GM21786 (cell line): ENCODE data around the gene CDH22.

Experiments used
- ATAC-seq: cut with Tn5 transposase; IDR thresholded peaks from one replicate; pipeline ENCODE4 v1.9.1; 2021; ENCODE audit not compliant: unreplicated experiment

The CDH22 gene

DNA sequence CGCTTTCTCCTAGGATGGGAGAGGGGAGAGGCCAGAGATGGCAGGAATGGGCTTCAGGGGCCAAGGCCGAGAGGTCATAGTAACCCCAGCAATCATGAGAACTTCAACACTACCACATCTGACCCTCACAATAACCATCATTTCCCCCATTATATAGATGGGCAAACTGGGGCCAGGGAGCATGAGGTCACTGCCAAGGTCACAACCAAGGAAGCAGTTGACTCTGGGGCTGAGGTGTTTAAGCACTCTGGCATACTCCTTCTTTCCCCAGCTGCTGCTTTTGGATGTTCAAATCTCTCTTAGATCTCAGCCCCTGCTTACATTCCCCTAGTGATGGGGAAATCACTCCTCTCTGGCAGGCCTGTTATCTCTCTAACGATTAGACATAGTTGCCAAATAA is 39.6 kb downstream of the CDH22 start:
- no peak for ATAC-seq

DNA sequence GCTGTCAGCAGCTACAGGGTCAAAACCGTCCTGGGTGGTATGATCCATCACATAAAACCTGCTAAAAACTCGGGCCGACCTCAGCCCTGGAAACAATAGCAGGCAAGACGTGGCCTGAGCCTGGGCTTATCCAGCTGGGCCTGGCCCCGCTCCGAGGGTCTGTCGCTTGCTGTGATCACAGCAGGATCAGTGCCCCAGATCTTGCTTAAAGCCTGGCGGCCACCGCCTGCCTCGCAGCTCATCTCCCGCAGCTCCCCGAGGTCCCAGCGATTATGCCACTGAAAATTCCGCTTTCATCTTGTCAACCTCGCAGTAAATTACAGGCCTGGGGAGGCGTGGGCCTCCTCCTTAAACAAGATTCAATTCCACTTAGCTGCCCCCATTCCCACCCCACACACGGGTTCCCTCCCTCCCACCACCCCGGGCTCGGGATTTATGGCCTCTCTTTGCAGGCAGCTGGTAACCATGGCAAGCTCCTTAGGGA is 40.1 kb downstream of the CDH22 start:
- no peak for ATAC-seq

DNA sequence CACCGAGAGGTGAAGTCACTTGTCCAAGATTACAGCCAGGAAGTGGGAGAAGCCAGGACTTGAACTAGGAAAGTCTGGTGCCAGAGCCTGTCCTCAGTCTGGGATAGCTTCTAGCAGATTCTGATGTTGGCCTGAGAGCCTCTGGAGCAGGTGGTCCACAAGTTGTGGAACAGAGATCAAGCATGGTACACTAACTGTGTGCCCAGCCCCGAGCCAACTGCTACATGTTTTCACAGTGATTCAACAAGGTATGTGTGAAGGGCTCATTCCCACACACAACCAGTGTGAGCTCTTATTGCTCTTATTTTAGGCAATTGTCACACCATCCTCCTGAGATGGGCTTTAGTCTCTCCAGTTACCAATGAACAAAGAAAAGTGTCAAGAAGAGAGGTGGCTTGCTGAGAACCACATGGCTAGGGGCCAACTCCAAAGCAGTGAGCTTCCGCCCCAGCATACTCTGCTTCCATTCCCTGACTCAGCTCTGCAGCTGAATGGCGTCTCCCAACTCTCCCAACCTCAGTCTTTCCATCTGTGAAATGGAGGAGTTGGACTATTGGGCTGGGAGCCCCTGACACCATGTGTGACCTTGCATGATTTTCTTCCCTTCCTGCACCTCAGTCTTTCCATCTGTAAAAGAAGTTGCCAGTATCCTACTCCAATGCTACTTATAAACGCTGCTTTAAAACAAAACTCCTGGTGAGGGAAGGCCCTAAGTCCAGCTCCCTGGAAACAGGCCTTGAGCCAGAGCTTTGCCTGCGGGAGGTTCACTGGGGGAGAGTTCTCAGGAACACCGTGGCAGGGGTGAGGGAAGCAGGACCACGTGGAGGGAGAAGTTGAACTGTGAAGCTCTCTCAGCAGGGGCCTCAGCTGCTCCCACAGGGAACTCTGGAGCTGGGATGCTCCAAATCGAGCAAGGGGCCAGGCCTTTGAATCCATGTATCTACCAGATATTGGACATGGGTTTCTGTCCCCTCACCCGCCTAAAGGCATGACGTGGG is 40.9 kb downstream of the CDH22 start:
- ATAC-seq = no peak

DNA sequence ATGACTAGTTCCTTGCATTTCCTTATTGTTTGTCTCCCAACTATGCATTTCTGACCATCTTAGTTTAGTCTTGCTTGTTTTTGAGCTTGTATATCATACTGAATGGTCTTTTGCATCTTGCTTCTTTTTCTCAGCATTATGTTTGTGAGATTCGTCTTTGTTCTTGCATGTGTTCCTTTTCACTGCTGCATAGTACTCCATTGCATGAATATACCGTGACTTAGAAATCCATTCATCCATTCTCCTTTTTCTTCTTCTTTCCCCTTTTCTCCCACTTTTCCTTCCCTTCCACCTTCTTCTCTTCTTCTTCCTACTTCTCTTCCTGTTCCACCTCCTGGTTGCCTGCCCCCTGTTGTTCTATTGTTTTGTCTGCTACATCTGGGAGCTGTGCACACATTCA is 42.8 kb downstream of the CDH22 start:
- ATAC-seq = no peak

DNA sequence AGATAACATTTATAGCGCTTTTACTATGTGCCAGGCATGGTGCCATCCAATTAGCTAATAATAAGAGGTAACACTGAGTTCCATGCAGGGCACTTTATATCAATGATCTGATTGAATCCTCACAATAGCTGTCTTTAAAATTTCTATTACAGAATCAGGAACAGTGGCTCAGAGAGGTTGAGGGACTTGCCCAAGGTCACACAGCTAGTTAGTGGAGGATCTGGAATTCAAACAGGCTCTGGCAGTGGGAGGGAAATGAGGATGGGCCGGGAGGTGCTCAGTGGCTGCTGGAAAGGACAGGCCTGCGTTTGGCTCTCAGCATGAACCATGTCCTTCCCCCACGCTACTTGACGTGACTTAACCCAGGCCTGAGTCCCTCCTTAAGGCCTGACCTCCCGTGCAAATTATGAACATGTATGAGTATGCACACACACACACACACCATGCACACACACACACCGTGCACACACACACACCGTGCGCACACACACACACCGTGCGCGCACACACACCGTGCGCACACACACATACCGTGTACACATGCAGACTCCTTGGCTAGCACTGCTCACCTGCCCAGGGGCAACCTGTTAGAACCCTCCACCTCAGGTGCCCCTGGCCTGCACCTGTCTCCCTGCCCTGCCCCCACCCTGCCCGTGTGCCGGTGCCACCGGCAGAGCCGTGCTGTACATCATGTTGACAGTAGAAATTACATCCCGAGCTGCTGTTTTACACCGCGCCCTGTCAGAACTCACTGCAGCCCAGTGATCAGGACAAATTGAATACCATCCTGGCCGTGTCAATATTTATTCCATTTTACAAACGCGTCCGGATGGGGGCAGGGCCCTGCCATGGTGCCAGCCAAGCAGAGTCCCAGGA is 43.7 kb downstream of the CDH22 start:
- ATAC-seq = no peak

DNA sequence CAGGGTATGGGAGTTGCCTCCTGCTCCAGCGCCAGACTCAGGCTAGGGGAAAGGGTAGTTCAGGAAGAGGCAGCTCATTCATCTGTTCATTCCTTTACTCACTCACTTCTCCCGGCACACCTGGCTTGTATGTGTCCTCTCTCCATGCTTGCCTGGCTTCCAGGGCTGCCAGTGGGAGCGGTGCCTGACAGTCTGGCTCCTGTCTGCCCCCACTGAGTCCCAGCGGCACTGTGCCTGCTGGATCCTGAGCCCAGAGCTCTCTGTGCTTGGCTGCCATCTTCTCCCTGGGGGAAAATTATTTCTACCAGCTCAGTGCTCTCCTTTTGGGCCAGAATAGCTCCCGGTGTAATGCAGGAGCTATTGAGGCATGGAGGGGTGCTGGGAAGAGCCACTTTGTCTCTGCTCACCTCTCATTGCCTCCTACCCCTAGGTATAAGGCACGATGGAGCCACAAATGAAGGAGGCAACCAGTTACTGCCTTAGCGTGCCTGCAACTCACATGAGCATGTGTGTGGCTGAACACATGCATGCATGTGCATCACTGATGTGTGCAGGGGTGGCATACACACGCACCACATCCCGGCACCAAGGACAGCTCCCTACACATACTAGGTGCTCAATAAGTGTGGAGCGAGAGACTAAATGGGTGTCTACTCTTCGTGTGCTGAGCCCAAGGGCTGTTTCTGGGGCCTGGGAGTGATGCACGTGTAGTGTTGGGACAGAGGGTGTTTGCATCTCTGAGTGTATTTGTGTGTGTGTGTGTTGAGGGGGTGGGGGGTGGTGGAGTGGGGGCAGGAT is 46.6 kb downstream of the CDH22 start:
- no peak for ATAC-seq

DNA sequence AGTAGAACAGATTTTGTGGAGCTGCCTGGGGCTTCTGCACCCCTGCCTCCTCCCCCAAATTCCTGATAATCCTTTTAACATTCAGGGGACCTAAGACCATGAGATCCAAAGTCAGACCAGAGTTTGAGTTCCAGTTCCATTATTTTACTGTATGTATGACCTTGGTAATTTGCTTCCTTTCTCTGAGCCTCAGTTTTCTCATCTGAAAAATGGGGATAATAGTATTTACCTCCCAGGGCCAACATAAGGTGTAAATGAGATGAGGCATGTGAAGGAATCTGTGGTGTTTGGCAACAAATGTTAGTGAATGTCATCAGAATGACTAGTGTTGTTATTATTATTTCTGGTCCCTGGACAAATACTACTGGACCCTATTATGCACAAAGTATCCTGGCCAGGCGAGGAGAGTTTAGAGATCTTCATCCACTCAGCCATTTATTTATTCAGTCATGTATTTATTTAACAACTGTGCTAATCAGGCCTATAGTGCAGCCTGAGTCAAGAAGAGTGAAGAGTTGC is 47.3 kb downstream of the CDH22 start:
- no peak for ATAC-seq

DNA sequence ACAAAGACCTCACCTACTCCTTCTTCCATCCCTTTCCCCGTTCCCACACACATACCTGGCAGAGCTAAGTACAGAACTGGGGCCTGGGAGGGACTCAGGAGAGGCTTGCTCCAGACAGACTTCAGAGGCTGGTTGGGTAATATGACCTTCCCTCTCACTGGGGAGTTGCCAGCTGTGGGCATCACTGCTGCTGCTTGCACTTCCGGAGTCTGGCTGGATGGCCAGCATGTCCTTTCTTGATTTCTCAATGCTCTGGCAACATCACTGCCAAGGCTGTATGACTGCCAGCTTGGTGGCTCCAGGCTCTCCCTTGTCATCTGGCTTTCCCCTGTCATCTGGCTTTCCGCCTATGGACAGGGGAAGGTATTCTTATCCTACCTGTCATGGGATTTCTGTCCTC is 47.8 kb downstream of the CDH22 start:
- no peak for ATAC-seq

DNA sequence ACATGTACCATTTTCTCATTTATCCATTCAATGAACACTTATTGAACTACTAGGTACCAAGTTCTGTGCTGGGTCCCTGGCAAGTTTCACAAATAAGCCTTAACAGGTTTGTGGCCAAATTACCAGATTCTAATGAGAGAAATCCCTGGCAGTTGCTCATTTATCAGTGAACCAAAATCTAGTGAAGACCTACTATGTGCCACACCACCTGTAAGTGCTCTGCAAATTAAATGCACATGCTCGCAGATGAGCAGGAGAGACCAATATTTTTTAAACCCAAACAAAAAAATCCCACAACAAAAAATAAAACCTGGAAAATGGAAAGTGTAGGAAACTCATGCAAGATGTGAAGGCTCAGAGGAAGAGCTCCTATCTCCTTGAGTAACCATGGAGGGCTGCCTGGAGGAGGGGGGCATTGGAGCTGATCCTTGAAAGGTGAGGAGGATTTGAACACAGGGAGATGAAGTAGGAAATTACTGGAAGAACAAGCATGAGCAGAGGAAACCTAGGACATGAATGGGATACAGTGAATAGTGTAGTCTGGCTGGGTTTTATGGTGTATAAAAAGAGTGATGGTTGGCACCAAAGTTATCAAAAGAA is 48.9 kb downstream of the CDH22 start:
- no peak for ATAC-seq

DNA sequence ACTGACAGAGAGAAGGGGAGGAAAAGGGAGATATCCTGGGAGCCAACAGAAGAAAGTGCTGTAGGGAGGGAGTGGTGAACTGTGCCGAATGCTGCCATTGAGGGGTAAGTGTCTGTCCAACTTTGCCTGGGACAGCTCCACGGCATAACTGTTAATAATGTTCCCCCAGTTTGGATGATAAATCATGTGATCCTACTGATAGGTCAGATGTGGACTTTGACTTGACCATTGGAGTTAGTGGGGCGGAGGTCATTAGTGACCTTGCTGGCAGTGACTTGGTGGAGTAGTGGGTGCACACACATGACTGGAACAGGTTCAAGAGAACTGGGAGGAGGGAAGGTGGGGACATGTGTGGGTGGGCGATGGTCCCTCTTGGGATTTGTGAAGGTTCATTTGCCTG is 50.4 kb downstream of the CDH22 start:
- no peak for ATAC-seq

DNA sequence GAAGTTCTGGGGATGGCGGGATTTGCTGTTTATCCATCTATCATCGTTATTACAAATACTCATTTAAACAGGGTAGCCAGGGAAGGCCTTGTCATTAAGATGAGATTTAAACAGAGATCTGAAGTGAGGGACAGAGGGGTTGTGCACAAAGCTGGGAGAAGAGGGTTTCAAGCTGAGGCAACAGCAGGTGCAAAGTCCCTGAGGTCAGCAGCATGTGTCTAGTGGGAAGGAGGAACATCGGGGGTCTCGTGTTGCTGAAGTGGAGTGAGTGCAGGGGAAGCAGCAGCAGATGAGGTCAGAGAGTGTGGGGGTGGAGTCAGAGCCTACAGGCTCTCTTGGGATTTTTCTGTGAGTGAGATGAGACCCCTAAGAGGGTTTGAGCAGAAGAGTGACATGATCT is 52.0 kb downstream of the CDH22 start:
- no peak for ATAC-seq

DNA sequence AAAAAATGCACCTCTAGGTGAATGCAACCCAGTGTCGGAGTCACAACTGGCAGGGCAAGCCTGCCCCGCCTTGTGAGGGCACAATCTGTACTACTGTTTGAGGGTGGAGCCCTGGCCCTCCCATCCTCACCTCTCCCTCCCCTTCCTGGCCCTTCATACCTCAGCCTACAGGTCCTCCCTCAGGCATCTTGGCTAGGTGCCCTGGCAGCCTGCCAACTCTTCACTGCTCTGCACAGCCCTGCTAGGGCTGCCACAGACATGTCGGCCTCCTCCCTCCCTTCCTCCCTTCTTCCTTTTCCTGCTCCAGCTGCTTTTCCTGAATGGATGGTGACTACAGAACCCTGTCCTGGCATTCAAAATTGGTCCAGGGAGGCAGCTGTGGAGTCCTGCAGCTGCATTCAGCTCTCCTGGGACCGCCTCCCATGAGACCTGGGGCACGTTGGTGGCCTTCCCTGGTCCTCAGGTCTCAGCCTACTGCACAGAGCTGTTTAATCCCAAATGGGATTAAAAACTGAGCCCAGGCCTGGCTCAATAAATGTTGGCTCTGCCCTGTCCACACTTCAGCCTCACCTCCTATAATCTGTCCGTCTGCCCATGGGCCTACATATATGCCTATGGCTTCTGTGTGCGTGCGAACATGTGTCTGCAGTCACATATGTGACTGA is 52.7 kb downstream of the CDH22 start:
- ATAC-seq = no peak

DNA sequence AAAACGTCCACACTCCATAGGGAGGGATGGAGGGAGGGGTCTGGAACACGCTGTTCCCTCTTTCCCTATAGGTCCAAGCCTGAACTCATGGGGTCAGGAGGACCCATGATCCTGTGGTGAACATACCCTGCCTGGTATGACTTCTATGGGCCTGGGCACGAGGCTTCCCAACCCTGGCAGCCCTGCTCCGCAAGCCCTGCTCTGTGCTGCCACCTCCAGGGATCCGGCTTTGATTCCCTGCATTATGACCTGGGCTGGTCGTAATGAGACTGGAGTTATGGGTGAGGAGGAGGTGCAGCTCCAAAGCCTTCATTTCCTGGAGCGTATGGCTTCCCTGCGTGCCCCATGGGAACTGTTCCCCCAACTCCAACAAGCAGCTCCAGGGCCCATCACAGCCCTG is 54.9 kb downstream of the CDH22 start:
- ATAC-seq = no peak

DNA sequence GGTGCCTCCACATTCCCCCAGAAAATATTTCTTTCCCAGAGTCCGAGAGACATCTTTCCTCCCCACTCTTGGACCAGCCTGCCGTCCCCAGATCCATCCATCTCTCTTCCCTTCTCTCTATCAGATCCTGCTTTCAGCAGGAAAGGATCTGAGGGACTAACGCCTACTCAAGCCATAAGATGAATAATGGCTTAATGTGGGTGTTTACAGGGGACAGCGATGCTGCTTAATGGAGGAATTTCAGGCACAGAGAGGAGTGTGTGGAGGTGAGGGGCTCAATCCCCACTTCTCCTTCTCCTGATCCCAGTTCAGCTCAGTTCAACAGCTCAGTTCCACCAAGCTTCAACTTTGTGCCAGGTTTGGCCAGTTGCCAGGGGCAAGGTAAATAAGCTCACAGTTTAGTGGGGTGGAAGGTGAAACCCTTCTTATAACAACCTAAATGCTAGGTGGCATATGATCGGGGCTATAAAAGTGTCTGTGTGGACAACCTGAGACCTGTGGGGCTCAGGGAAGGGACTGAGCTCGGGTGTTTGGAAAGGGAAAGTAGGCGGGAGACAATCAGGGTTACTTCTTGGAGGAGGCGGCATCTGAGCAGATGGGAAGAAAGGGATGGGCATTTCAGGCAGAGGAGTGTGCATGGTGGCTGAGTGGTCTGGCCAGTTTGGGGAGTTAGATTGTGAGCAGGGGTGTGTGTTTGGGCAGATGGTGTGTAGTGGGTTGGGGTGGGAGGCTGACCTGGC is 55.8 kb downstream of the CDH22 start:
- no peak for ATAC-seq

DNA sequence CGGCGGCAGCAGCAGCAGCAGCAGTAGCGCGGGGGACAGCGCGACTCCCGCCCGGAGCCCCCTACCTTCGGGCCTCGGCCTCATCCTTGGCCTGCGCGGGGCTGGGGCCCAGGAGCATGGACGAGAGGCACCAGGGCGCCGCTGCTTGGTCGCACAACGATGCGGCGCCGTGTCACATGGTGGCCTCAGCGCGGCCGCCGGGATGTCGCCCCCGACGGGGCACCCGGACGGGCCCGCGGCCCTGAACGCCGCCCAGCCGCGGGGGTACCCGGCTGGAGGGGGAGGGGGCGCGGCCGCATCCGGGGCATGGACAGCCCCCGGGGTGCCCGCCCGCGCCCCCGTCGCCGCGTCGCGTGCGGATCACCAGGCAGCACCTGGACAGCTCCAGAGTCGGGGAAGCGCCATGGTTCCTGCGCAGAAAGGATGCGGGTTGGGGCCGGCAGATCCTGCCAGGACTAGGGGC is 57.1 kb downstream of the CDH22 start:
- no peak for ATAC-seq

DNA sequence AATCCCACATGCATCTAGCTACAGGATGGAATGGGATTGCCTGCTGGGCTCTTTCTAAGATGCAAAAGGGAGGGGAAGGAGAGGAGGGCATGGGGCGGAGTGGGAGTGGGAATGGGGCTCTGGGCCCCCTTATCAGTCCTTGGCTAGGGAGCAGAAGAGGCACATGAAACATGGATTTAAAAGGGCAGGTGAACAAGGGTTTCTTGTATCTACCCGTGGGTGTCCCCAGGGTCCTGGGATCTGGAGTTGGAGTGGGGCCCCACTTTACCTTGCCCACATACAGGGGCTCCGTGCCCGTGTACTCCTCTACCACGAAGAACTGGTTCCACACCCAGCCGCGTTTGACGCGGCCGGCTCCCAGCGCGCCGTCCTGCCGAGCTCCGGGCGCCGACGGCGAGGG is 57.5 kb downstream of the CDH22 start:
- ATAC-seq = no peak

DNA sequence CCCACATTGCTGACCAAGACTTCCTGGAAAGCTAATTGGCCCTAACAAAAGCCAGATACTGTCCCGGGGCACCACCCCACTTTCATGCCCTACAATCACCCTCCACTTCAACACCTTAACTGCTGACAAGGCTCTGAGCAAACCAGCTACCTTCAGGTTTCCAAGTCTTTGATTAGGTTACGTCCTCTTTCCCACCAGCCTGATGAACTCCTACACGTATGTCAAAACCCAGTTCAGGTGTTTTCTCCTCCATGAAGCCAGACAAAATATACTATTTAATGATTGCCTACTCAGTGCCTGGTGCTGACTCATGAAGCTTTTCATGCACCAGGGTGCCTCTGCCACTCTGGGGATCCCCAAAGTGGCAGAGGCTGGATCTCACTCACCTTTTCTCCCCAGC is 58.6 kb downstream of the CDH22 start:
- ATAC-seq = no peak

DNA sequence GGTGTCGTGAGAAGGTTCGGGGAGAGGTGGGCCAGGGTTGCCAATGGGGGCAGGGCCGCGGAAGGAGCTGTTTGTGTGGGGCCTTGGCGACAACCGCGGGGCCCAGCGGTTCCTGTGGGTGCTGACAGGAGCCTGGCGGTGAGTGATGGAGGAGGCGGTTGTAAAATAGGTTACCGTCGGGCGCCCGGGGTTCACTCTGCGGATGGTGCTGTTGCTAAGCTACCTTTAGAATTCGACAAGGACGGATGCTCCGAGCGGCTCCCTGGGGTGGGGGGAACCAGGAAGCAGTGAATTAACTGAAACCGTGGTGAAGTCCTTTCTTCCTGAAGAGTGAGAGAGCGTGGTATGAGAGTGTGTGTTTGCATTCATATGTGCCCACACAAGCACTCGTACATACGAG is 61.7 kb downstream of the CDH22 start:
- no peak for ATAC-seq
